ENCODE data around the gene ELL2.

Gene ELL2

GRCh38 chr5:95983080-95983479 is 21.4 kb upstream of the ELL2 start:
- DNase-seq, result no peak

GRCh38 chr5:95976606-95977005 is 15.0 kb upstream of the ELL2 start:
- DNase-seq, result no peak

GRCh38 chr5:95975703-95976102 is 14.1 kb upstream of the ELL2 start:
- DNase-seq, result no peak

- peak; percentile 27 for DNase-seq
Observed at GRCh38 chr5:95973793-95974325, 12.2 kb upstream of the ELL2 start.

GRCh38 chr5:95972196-95972595 is 10.5 kb upstream of the ELL2 start:
- DNase-seq, result no peak

- no peak for DNase-seq
Observed at GRCh38 chr5:95970359-95970704, 8.7 kb upstream of the ELL2 start.

- peak; percentile 81 for DNase-seq
Observed at GRCh38 chr5:95969651-95970358, 8.2 kb upstream of the ELL2 start.

GRCh38 chr5:95969055-95969454 is 7.4 kb upstream of the ELL2 start:
- DNase-seq, result no peak

- DNase-seq, result no peak
Observed at GRCh38 chr5:95967236-95967635, 5.6 kb upstream of the ELL2 start.

- DNase-seq, result no peak
Observed at GRCh38 chr5:95966005-95966404, 4.4 kb upstream of the ELL2 start.

- no peak for DNase-seq
Observed at GRCh38 chr5:95963650-95964410, 2.2 kb upstream of the ELL2 start.

GRCh38 chr5:95962785-95963184 is 1.1 kb upstream of the ELL2 start:
- no peak for DNase-seq

- DNase-seq, result no peak
Observed at GRCh38 chr5:95962475-95962773, 773 bp upstream of the ELL2 start.

GRCh38 chr5:95960667-95961616 is 709 bp downstream of the ELL2 start:
- peak; percentile 95 for DNase-seq

GRCh38 chr5:95959888-95960666 is 1.6 kb downstream of the ELL2 start:
- DNase-seq, result no peak

GRCh38 chr5:95959051-95959887 is 2.4 kb downstream of the ELL2 start:
- peak; percentile 50 for DNase-seq

GRCh38 chr5:95958310-95959014 is 3.2 kb downstream of the ELL2 start:
- DNase-seq, result no peak

- peak; percentile 39 for DNase-seq
Observed at GRCh38 chr5:95957561-95958203, 4.0 kb downstream of the ELL2 start.

GRCh38 chr5:95956900-95957293 is 4.8 kb downstream of the ELL2 start:
- no peak for DNase-seq
